GM18526 (cell line): ENCODE data around the gene VWA5B1.

Source experiments
- POLR2A ChIP-seq: IDR thresholded peaks from 3 replicates; pipeline ENCODE4 v1.6.1; 2011; ENCODE audit not compliant: insufficient read length; ENCODE audit errors: extremely low read depth

Gene VWA5B1

DNA sequence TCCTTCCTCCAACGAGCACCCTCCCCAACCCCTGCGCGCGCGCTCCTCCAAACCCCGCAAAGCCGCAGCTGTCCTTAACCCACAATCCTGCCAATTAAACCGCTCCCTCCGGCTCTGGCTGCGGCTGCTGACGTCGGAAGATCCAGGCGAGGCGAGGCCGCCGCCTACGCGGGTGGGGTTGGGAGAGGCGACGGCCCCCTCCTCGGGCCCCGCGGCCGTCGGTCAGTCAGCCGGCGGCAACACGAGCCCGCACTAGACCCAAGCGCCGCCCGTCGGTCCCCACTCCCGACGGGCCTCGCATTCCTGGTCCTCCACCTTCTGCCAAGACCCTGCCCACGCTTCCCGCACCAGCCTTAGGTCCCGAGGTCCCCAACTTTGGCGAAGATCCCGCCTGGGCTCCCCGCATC is 75.4 kb downstream of the VWA5B1 start:
- TF ChIP-seq POLR2A, result no peak

DNA sequence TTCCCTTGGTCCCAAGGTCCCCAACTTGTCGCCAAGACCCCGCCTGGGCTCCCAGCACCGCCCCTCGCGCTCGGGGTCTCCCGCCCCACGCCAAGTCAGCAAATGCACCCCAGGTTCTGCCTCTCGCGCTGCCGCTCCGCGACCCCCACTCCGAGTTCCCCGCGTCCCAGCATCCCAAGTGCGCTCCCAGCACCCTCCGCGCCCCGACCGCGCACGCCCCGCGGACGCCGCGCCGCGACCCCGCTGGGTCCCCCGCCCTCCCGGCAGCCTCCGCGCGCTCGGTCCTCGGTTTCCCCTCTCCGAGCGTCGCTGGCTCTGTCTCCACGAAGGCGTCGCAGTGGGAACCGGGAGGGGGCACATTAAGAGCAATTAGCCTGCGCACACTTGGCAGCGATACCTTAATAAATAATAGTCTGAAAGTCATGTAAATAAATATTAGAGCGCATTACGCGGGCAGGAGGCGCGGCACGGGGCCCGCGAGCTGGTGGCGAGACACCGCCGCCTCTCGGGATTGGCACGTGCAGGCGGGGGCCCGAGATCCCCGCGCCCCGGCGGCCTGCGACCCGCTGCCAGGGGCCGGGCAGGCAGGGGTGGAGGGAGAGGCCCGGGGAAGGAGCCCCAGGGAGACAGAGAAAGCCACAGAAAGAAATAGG is 75.9 kb downstream of the VWA5B1 start:
- TF ChIP-seq POLR2A, result no peak

DNA sequence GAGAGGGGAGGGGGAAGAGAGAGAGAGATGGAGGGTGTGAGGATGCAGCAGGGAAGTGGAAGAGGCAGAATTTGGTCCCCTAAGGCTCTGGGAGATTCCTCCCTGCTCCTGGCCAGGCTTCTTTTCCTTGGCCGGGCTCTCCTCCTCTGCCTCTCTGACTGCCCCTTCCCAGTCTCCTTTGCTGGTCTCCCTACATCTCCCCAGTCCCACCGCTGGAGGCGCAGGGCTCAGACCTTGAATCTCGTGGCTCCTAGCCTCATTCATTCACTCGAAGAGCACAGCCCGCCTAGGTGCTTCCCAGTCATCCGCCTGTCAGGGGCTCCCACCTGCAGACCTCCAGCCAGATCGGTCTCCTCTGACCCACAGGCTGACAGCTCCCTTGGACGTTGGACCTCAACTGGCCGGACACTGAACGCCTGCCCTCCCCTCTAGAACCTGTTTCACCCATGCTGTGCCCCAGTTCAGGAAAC is 76.5 kb downstream of the VWA5B1 start:
- no peak for TF ChIP-seq POLR2A

DNA sequence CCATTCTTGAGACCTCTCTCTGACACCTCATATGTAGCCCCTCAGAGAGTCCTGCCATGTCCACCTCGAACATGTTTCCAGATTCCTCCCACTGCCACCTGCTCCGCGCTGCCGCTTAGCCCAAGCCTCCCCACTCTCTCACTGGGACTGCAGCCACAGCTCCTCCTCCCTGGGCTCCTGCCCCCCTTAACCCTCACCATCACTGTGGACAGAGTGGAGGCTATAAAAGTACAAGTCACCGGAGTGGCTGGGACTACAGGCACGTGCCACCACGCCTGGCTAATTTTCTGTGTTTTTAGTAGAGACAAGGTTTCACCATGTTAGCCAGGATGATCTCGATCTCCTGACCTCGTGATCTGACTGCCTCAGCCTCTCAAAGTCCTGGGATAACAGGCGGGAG is 77.0 kb downstream of the VWA5B1 start:
- TF ChIP-seq POLR2A, result no peak

DNA sequence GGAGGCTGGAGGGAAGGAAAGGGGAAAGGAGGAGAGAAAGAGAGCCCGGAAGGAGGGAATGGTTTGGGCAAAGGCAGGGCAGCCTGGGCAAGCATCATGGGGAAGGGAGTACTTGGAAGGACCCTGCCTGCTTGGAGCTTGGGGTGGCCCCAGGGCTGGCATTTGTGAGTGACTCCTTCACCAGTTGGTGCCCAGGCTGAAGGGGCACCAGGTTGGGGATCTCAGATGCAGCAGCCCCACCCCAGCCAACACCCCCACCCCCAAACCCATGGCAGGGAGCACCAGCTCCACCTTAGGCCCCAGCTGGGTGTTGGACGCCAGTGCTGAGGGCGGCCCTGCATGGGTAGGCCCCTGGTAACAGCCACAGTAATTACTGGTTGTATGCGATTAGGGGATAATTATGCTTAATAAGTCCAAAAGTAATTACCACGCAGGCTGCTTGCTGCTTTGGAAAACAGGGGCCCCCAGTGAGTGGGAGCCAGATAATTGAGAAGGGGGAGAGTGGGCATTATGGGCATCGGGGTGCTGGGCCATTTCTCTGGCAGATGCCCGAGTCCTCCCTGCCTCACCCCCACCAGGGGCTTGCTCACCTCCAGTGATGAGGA is 78.3 kb downstream of the VWA5B1 start:
- TF ChIP-seq POLR2A, result no peak

DNA sequence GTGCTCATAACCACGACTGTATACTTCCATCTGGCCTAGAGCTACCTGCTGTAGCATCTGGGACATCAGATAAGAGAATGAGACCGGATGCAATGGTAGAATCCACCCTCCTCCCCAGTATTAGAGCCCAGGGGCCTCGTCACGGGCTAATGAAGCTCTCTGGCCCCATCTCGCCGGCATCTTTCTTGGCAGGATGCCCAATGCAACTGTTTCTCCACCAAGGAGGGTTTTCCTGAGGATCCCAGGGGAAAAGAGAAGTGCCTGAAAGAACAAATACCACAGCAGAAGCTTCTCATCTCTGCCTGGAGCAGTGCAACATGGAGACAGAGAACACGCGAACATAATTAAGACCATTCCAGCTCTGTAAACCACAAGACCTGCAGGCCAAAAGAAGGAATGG is 80.0 kb downstream of the VWA5B1 start:
- no peak for TF ChIP-seq POLR2A

DNA sequence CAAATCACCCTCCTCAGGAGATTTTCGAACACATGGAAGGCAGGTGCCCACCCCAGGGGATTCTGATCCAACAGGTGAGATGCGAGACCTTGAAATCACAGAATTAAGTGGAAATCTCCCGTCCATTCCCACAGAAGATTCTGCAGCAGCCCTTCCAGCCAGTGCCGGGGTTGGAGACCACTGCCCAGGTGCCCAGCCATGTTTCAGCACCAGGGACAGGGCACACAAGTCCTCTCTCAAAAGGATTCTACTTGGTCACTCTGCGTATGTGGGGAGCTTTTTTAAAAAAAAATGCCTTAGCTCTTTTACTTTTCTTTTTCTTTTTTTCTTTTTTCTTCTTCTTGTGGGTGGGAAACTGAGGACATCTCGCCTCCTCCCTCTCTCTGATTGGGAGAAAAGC is 80.7 kb downstream of the VWA5B1 start:
- no peak for TF ChIP-seq POLR2A

DNA sequence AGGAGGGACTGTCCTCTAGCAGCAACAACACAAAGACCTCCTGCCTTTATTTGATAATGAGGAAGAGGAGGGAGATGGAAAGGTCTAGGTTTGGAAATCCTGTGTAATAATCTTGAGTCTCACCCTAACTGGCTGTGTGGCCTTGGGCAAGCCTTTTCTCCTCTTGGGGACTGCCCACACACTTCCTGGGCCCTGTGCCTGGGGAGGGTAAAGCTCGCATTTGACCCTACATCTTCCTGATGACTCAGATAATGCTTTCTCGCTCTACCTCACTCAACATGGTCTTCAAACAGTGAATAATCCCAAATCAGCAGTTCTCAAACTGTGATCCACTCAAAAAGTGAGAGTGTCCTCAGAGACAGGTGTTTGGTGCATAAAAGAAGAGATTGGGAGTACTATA is 81.2 kb downstream of the VWA5B1 start:
- no peak for TF ChIP-seq POLR2A

DNA sequence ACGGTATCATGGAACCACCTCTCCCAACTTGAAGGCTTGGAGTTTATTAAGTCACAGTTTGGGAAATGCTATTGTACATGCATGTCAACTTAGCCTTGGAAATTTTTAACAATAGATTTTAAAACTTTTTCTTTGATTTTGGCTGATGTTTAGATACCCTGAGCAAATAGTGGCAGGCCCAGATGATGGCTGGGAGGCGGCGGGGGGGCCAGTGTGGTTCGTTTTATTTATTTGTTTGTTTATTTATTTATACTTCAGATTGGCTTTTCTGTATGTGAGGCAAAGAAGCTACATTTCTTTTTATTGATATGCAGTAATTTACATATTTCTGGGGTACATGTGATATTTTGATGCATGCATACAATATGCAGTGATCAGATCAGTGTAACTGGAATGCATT is 82.0 kb downstream of the VWA5B1 start:
- no peak for TF ChIP-seq POLR2A

DNA sequence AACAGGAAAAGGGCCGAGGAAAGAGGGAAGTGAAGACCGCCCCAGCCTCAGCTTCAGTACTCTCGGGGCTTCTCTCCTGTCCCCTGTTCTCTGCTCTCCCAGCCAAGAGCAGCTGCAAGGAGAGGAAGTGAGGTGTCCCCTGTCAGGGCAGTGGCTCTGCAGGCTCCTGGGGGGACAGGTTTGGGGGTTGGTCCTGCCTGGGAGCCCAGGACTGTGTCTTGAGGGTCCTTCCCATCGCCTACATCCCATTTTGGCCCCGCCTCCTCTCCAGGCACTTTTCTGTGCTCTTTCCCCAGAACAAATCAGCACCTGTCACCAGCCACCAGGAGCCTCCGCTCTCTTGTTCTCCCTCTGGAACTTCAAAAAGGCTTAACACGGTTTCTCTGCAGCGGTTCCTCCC is 82.6 kb downstream of the VWA5B1 start:
- TF ChIP-seq POLR2A, result no peak

DNA sequence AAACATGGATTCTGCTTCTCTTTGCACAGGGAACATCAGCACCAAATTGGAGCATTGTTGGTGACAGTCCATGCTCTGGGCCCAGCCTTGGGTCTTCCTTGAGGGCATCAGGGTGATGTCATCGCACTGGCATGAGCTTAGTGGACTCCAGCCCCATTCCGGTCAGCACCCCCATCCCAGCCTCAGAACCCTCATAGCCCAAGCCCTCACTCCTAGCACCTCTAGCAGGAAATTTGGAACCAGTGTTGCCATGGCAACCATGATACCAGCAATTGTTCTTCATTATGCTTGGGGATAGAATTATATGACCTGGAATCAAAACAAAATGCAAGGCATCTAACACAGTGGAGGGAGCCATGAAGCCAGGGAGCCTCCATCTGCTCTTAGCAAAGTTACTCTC is 83.1 kb downstream of the VWA5B1 start:
- no peak for TF ChIP-seq POLR2A

DNA sequence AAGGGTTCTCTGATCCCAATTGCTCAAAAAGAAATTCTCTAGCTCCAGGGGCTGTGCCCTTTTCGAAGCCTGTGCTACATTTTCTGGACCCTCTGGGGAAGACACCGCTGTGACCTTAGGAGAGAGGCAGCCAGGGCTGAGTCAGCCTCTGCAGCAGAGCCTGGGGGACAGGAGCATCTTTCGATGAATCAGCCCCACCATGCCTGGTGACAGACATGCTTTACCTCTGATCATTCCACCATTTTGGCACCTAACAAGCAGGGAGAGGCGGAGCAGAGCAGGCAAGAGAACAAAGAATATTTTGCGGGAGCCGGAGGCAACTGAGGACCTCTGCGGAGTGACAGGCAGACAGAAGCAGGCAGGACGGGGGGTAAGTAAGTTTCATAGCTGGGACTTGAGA is 84.9 kb downstream of the VWA5B1 start:
- no peak for TF ChIP-seq POLR2A

DNA sequence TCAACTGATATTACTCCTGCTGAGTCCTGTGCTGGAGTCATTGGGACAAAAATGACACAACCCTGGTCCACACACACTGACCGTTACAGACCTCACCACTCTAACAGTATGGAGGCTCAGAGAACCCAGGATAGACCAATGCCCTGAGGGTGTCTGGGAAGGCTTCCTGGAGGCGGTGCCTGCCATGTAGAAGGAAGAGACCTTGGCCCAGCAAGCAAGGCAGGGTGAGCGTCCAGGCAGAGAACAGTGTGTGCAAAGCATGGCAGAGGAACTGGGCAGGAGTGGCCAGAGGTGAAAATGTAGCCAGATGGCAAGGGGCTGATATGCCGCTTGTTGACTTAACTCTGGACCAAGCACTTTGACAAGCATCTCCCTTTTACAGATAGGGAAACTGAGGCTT is 85.5 kb downstream of the VWA5B1 start:
- no peak for TF ChIP-seq POLR2A

DNA sequence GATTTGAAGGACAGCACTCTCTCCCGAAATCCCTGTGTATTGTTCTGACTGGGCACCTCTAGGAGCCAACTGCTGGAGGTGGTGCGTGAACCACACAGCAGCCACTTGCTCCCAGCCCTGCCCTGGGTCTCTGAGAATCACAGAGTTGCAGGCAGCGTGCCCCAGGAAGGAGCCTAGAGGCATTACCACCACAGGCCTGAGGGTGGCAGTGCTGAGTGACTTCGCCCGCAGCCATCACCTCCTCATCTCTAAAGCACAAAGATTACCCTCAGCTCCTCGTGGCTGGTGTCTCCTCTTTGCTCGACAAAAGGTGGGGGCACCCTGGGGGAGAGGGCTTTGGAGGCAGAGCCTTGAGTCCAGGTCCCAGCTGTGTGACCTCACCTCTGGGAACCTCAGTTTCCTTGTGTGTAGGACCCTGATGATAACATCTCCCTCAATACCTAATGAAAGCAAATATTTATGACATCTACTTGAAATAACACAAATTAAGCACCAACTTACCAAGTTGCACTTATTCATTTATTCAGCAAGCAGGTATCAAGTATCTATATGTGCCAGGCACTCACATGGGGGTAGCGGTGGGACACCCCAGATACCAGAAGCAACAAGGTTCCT is 86.3 kb downstream of the VWA5B1 start:
- no peak for TF ChIP-seq POLR2A

DNA sequence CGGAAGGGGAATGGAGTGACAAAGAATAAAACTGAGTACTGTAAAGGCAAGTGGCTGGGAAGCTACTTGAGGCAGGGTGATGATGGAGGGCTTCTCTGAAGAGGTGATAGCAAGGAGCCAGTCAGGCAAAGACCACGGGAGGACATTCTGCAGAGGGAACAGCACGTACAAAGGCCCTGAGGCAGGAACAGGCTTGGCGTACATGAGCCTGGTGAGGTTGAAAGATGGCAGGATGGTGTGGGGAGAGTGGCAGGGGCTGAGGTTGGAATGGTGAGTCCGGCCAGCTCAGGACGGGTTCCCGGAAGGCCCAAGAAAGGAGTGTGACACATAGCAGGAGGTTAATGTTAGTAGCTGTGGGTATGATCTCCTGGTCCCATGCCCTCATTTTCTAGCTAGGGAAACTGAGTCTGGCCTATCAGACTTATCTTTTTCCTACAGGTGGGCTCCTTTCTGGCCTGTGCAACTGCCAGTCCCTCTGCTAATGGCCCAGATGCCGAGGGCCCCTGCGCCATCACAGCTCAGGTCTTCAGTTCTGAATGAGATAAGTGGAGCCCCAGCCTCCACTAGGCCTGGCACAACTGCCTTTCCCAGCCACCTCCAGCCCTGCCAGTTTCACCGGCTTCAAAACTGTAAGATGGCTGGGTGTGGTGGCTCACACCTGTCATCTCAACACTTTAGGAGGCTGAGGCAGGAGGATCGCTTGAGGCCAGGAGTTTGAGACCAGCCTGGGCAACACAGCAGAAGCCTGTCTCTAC is 87.0 kb downstream of the VWA5B1 start:
- no peak for TF ChIP-seq POLR2A

DNA sequence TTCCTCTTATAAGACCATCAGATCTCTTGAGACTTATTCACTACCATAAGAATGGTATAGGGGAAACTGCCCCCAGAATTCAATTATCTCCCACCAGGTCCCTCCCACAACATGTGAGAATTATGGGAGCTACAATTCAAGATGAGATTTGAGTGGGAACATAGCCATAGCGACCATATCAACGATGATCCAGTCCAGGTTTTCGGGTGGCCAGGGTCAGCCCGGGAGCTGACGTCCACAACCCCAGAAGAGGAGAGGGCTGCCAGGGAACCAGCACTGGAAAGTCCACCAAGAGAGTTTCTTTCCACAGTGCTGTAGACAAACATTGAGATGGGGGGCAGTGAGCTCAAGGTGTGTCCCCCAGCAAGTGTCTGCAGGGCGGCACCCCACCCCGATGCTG is 88.4 kb downstream of the VWA5B1 start:
- no peak for TF ChIP-seq POLR2A
